IMR-90 (cell line): Measurements from ENCODE around the gene ZNF358. TPM values are rescaled to one million over a fixed set of nuclear protein-coding genes. Genes with fewer than 3 reads are reported as not detected.

Source experiments
- ATAC-seq: fragments of 200-7000 bp; cut with Tn5 transposase; 2 replicates; pipeline ENCODE4 v1.9.1; 2020; ENCODE audit warnings: low read depth, mild to moderate bottlenecking, moderate library complexity
- BruUV-seq: library from RNA; stranded (reverse); fragments of 400-500 nt; replicated peaks from 2 replicates; lab custom pipeline; 2021; lab: Mats Ljungman, UMichigan
- CTCF ChIA-PET: fragments of 300-600 bp; formaldehyde crosslinking; extraction: SDS; loops from one replicate; lab custom pipeline; 2021; ENCODE audit warnings: antibody characterized with exemption; lab: Yijun Ruan, JAX
- POLR2A ChIA-PET: fragments of 300-600 bp; sonication (Branson Sonifier 250); formaldehyde crosslinking; loops from one replicate; lab custom pipeline; 2022; ENCODE audit warnings: antibody characterized with exemption; ENCODE audit not compliant: unreplicated experiment; lab: Charles Lee
- DNase-seq: peaks from one replicate; pipeline ENCODE4 v3.0.0; 2013
- H2AFZ ChIP-seq: replicated peaks from 2 replicates; pipeline ENCODE3; 2013; ENCODE audit warnings: low read length, mild to moderate bottlenecking; ENCODE audit not compliant: poor library complexity
- H2AK5ac ChIP-seq: 2 replicates; pipeline ENCODE4 v1.6.1; 2013; ENCODE audit warnings: low read depth, low read length, inconsistent platforms
- H2AK9ac ChIP-seq: replicated peaks from 2 replicates; pipeline ENCODE3; 2013; ENCODE audit warnings: mild to moderate bottlenecking, low read depth, low read length, moderate library complexity; ENCODE audit not compliant: poor library complexity
- H2BK120ac ChIP-seq: 2 replicates; pipeline ENCODE4 v1.6.1; 2013; ENCODE audit warnings: low read depth, low read length, inconsistent platforms
- H2BK15ac ChIP-seq: 3 replicates; pipeline ENCODE4 v1.6.1; 2013; ENCODE audit warnings: low read depth, low read length, inconsistent platforms
- H2BK20ac ChIP-seq: 2 replicates; pipeline ENCODE4 v1.6.1; 2013; ENCODE audit warnings: low read depth, mild to moderate bottlenecking, inconsistent platforms, low read length, moderate library complexity
- H2BK5ac ChIP-seq: 2 replicates; pipeline ENCODE4 v1.6.1; 2013; ENCODE audit warnings: mild to moderate bottlenecking, low read depth, low read length, inconsistent platforms; ENCODE audit not compliant: poor library complexity, severe bottlenecking
- H3K14ac ChIP-seq: replicated peaks from 2 replicates; pipeline ENCODE4 v1.6.1; 2013; ENCODE audit warnings: low read depth, low read length, inconsistent platforms
- H3K18ac ChIP-seq: 2 replicates; pipeline ENCODE4 v1.6.1; 2013; ENCODE audit warnings: low read depth, low read length, control low read depth
- H3K23ac ChIP-seq: 2 replicates; pipeline ENCODE4 v1.6.1; 2013; ENCODE audit warnings: low read depth, low read length, inconsistent platforms
- H3K27ac ChIP-seq: 2 replicates; pipeline ENCODE4 v1.5.1; 2013; ENCODE audit warnings: mild to moderate bottlenecking, control low read depth, low read length; ENCODE audit not compliant: insufficient read depth
- H3K27me3 ChIP-seq: 2 replicates; pipeline ENCODE4 v1.6.1; 2013; ENCODE audit warnings: low read length; ENCODE audit not compliant: control insufficient read depth, insufficient read depth
- H3K36me3 ChIP-seq: 2 replicates; pipeline ENCODE4 v1.6.1; 2013; ENCODE audit warnings: low read length, mixed read lengths; ENCODE audit not compliant: control insufficient read depth, insufficient read depth
- H3K4ac ChIP-seq: 2 replicates; pipeline ENCODE4 v1.6.1; 2013; ENCODE audit warnings: low read depth, low read length, inconsistent platforms
- H3K4me1 ChIP-seq: 2 replicates; pipeline ENCODE4 v1.6.1; 2013; ENCODE audit warnings: low read length, mixed read lengths; ENCODE audit not compliant: control insufficient read depth, insufficient read depth
- H3K4me2 ChIP-seq: 2 replicates; pipeline ENCODE4 v1.6.1; 2013; ENCODE audit warnings: low read depth, mild to moderate bottlenecking, control low read depth, low read length, moderate library complexity
- H3K4me3 ChIP-seq: 2 replicates; pipeline ENCODE4 v1.5.1; 2013; ENCODE audit warnings: low read depth, mild to moderate bottlenecking, control low read depth, low read length, moderate library complexity; ENCODE audit not compliant: insufficient read depth
- H3K56ac ChIP-seq: 2 replicates; pipeline ENCODE4 v1.6.1; 2013; ENCODE audit warnings: low read length, inconsistent platforms; ENCODE audit not compliant: insufficient read depth; ENCODE audit errors: extremely low read depth
- H3K79me1 ChIP-seq, 2 experiments: 2 replicates each; pipeline ENCODE4 v1.6.1; 2013; ENCODE audit warnings: low read length in 2 of 2, inconsistent platforms in 1 of 2, low read depth in 1 of 2
- H3K9ac ChIP-seq: 2 replicates; pipeline ENCODE4 v1.6.1; 2013; ENCODE audit warnings: low read depth, low read length, control low read depth
- H3K9me1 ChIP-seq: 2 replicates; pipeline ENCODE4 v1.6.1; 2013; ENCODE audit warnings: low read length, inconsistent platforms; ENCODE audit not compliant: insufficient read depth
- H3K9me3 ChIP-seq: 2 replicates; pipeline ENCODE4 v1.6.1; 2013; ENCODE audit warnings: low read length; ENCODE audit not compliant: control insufficient read depth, insufficient read depth
- H4K20me1 ChIP-seq: 2 replicates; pipeline ENCODE4 v1.6.1; 2013; ENCODE audit warnings: low read length, inconsistent platforms; ENCODE audit not compliant: insufficient read depth
- H4K5ac ChIP-seq: 2 replicates; pipeline ENCODE4 v1.6.1; 2013; ENCODE audit warnings: mild to moderate bottlenecking, low read depth, low read length, control low read depth
- H4K8ac ChIP-seq, 2 experiments: 2 replicates each; pipeline ENCODE4 v1.6.1; 2013; ENCODE audit warnings: low read depth in 2 of 2, low read length in 2 of 2, control low read depth in 1 of 2, inconsistent platforms in 1 of 2
- H4K91ac ChIP-seq: 2 replicates; pipeline ENCODE4 v1.6.1; 2013; ENCODE audit warnings: low read depth, low read length, inconsistent platforms; ENCODE audit not compliant: insufficient read depth
- FOS ChIP-seq: fragments of 150-350 bp; IDR thresholded peaks from 2 replicates; pipeline ENCODE4 v1.6.1; 2016; ENCODE audit warnings: low read depth, low read length
- MAFK ChIP-seq: IDR thresholded peaks from 2 replicates; pipeline ENCODE4 v1.6.1; 2012; ENCODE audit warnings: low read depth, low read length, improper control_type of control experiment
- SMC3 ChIP-seq: fragments of 150-350 bp; IDR thresholded peaks from 2 replicates; pipeline ENCODE4 v1.6.1; 2016; ENCODE audit warnings: low read depth, mild to moderate bottlenecking, antibody characterized with exemption, low read length, moderate library complexity
- WGBS, 2 experiments: methylation state at CpG; one replicate each; pipeline versions ENCODE4 v1.1.5 to v1.1.7; 2013; ENCODE audit warnings: missing lambda C conversion rate in 2 of 2; ENCODE audit not compliant: insufficient read length in 1 of 2; ENCODE audit errors: extremely low coverage in 2 of 2; 5-methylcytosine and 5-hydroxymethylcytosine counted together
- dilution Hi-C: fragments of 300-500 bp; cut with HindIII; formaldehyde crosslinking; loops from one replicate; pipeline ENCODE4 v1.14.3; 2018; ENCODE audit warnings: low sequenced_read_pairs; ENCODE audit not compliant: unreplicated experiment
- in situ Hi-C: fragments of 300-500 bp; cut with MboI; formaldehyde crosslinking; loops from 3 replicates; pipeline ENCODE4 v1.14.3; 2019; ENCODE audit warnings: low sequenced_read_pairs, inconsistent platforms, mixed read lengths
- intact Hi-C: fragments of 100-400 bp; cut with micrococcal nuclease; formaldehyde crosslinking; loops from 2 replicates; pipeline ENCODE4 v1.10.0; 2022
- polyA plus RNA-seq, 3 experiments: library from polyadenylated mRNA; depleted of rRNA; stranded (reverse); fragments of >200 nt; gene quantifications; 2 replicates each; pipeline ENCODE4 v1.2.3, GENCODE V29; 2012; ENCODE audit warnings: low replicate concordance in 1 of 3
- total RNA-seq: library from RNA; depleted of rRNA; stranded (reverse); fragments of >200 nt; gene quantifications from 2 replicates; pipeline ENCODE4 v1.2.3, GENCODE V29; 2012

Gene ZNF358
- total and polyA plus RNA-seq, 2 of the 4 experiments (the other 2 are of a cell fraction) = 5.4 to 30.7 TPM

DNA sequence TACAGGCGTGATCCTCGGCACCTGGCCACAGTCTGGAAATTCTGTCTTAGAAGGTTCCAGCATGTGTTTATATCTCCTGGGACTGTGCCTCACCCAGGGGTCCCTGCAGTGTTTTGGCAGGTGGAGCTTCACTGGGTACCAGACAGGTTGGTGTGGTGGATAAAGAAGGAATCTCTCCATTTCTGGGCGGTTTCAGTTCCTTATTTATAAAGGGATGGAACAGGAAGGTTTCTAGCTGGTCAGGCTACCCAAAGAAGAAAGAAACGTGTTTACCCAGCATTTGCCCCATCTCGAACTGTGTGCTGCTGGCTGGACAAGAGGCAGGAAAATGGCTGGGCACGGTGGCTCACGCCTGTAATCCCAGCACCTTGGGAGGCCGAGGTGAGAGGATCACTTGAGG is 29.4 kb downstream of the ZNF358 start:
- no peak for DNase-seq
- H2BK20ac ChIP-seq = no peak overlapping the region
- CTCF ChIA-PET = interaction anchor here (1.3 kb wide), 1 partner anchor 13 kb away, joined by 3 read pairs; no protein-coding TSS in a partner anchor
- dilution Hi-C loops (no loop called here), intact Hi-C loops (no loop called here), in situ Hi-C loops (no loop called here)
- ATAC-seq = no peak
- H3K56ac ChIP-seq = no peak overlapping the region
- BruUV-seq = no TSS peak
- no peaks in the 10 kb centered on the region for H3K4me1 ChIP-seq
- no peak overlapping the region for H2BK5ac ChIP-seq
- H2AK5ac ChIP-seq = no peak overlapping the region
- no peak overlapping the region for H3K14ac ChIP-seq
- H3K4me3 ChIP-seq = no peak overlapping the region
- no peak overlapping the region for H3K27ac ChIP-seq
- no peak overlapping the region for H4K91ac ChIP-seq
- no peak overlapping the region for H3K18ac ChIP-seq
- H2AFZ ChIP-seq = no peak overlapping the region
- H3K27me3 ChIP-seq = no peaks in the 10 kb centered on the region
- no peak overlapping the region for H2BK120ac ChIP-seq
- no peak overlapping the region for H4K5ac ChIP-seq
- whole genome bisulfite sequencing, 2 experiments = 91% methylated on average over 5 of the region's 8 CpGs; no CpG with 5 or more reads in 1 of the 2 experiments
- H2AK9ac ChIP-seq = no peak overlapping the region
- POLR2A ChIA-PET = no interaction called here
- peaks cover 38% of the 10 kb centered on the region for H3K36me3 ChIP-seq
- 0 out of 4 replicates have a peak, but pooled peaks cover 0 to 3% of the 10 kb centered on the region in 2 experiments for H3K79me1 ChIP-seq
- no peak overlapping the region for H3K9ac ChIP-seq
- H3K4ac ChIP-seq = no peak overlapping the region
- TF ChIP-seq FOS (no peak), SMC3 (no peak), MAFK (no peak)
- H4K8ac ChIP-seq = no peak overlapping the region
- H2BK15ac ChIP-seq = no peak overlapping the region
- H4K20me1 ChIP-seq = no peaks in the 10 kb centered on the region
- no peaks in the 10 kb centered on the region for H3K9me3 ChIP-seq
- H3K23ac ChIP-seq = no peak overlapping the region
- H3K4me2 ChIP-seq = no peak overlapping the region
- no peaks in the 10 kb centered on the region for H3K9me1 ChIP-seq
